Measurements from ENCODE around the gene ABCC12. TPM values are rescaled to one million over a fixed set of nuclear protein-coding genes. Genes with fewer than 3 reads are reported as not detected.
A peak's percentile ranks its signal among the peaks of the same experiment; 100 is the strongest.

The ABCC12 gene
- total RNA-seq, 1 experiment from 2014 or later = not detected

- TF ChIP-seq MLX (CRISPR knock-in tag; IDR thresholded peaks at IDR 0.05) = no peak
- TF ChIP-seq ESRRA (CRISPR knock-in tag; IDR thresholded peaks at IDR 0.05; ENCODE audit: borderline replicate concordance) = no peak
- TF ChIP-seq ZNF425 (CRISPR knock-in tag; conservative IDR thresholded peaks at IDR 0.05) = no peak
- no peak for TF ChIP-seq ARID4B (CRISPR knock-in tag; IDR thresholded peaks at IDR 0.05; ENCODE audit: borderline replicate concordance)
- no peak for TF ChIP-seq ZNF317 (CRISPR knock-in tag; IDR thresholded peaks at IDR 0.05; ENCODE audit: borderline replicate concordance, low read depth)
Measured at GRCh38 chr16:48157302-48157701, 1.5 kb upstream of the ABCC12 start (continued).

- H3K27ac Mint-ChIP-seq = no peak overlapping the region
- POLR2A ChIA-PET = no interaction called here
- CTCF ChIA-PET = interaction anchor here (0.5 to 2.7 kb wide), 8 partner anchors 8 to 1043 kb away, joined by 3 to 8 read pairs (median 3); no protein-coding TSS in a partner anchor
- ATAC-seq (peak; percentile 88), DNase-seq (ENCODE audit: low spot score) (peak; percentile 91)
- no peaks in the 10 kb centered on the region for H3K36me3 Mint-ChIP-seq
- peaks cover 10% of the 10 kb centered on the region for H3K4me1 Mint-ChIP-seq
- H3K9me3 Mint-ChIP-seq = no peaks in the 10 kb centered on the region
- H3K4me3 Mint-ChIP-seq = no peak overlapping the region
- no peak for TF ChIP-seq ZNF263 (CRISPR knock-in tag; IDR thresholded peaks at IDR 0.05; ENCODE audit: low read depth)
- 0 out of 2 replicates have a peak, but pooled peaks have one; percentile 29 for TF ChIP-seq GABPB1 (CRISPR knock-in tag; IDR thresholded peaks at IDR 0.05)
- TF ChIP-seq ELF4 (CRISPR knock-in tag; IDR thresholded peaks at IDR 0.05; ENCODE audit: low read depth) = no peak
- peak; percentile 77; the same call in 1 of the 2 replicates for TF ChIP-seq MAX (CRISPR knock-in tag; IDR thresholded peaks at IDR 0.05)
- 0 out of 2 replicates have a peak, but pooled peaks have one; percentile 11 for TF ChIP-seq HMGXB4 (CRISPR knock-in tag; IDR thresholded peaks at IDR 0.05)
- no peak for TF ChIP-seq ZSCAN18 (CRISPR knock-in tag; IDR thresholded peaks at IDR 0.05)
- TF ChIP-seq CREM (CRISPR knock-in tag; IDR thresholded peaks at IDR 0.05) = no peak
- TF ChIP-seq CTCF (IDR thresholded peaks at IDR 0.05) = peak; percentile 94
- no peak for TF ChIP-seq ZNF425 (CRISPR knock-in tag; conservative IDR thresholded peaks at IDR 0.05)
- peaks cover 17% of the 10 kb centered on the region for H3K27me3 Mint-ChIP-seq (ENCODE audit: low read depth)
Measured at GRCh38 chr16:48156790-48157209, 1.0 kb upstream of the ABCC12 start.
